Measurements from ENCODE around the gene CASD1. TPM values are rescaled to one million over a fixed set of nuclear protein-coding genes. Genes with fewer than 3 reads are reported as not detected.

Gene CASD1
- total RNA-seq = 3.6 and 5.1 TPM in 2 replicates

GRCh38 chr7:94509264-94509886 lies at the start of gene CASD1:
TSS of gene CASD1 (plus strand) at chr7:94509809. CDS start at chr7:94510085, 276 bp downstream.

Other genes starting within 250 kb of the CASD1 start
- 17.6 and 19.1 TPM in 2 replicates for gene COL1A2, start 114.9 kb upstream of the CASD1 start, total RNA-seq
- gene SGCE, start 146.3 kb downstream of the CASD1 start, total RNA-seq = 21.7 and 34.5 TPM in 2 replicates

Data from airway epithelial cell (primary cell).